Vagina (tissue), 2 donors: ENCODE results near the gene RRH.
"Not testable (repeated sequence)": the region's sequence is repeated elsewhere in the genome, so short reads cannot be mapped to it uniquely, and the experiment has no call there.

Experiments
- POLR2A ChIP-seq, 2 donors: fragments of 450-650 bp; IDR thresholded peaks; one replicate each; pipeline ENCODE4 v1.6.1; 2017; ENCODE audit warnings: antibody characterized with exemption in 2 of 2, mild to moderate bottlenecking in 2 of 2, moderate library complexity in 2 of 2
- TF ChIP-seq, protein P1 (sequence below), 3 experiments: fragments of 450-650 bp in 2 of 3; fragments of 200-600 bp in 1 of 3; sonication (generic) in 1 of 3; IDR thresholded peaks; one replicate each; pipeline ENCODE4 v1.5.1; 2017 to 2019; ENCODE audit warnings: antibody characterized with exemption in 3 of 3, mild to moderate bottlenecking in 2 of 3, moderate library complexity in 2 of 3

- TF ChIP-seq, protein P1, sequence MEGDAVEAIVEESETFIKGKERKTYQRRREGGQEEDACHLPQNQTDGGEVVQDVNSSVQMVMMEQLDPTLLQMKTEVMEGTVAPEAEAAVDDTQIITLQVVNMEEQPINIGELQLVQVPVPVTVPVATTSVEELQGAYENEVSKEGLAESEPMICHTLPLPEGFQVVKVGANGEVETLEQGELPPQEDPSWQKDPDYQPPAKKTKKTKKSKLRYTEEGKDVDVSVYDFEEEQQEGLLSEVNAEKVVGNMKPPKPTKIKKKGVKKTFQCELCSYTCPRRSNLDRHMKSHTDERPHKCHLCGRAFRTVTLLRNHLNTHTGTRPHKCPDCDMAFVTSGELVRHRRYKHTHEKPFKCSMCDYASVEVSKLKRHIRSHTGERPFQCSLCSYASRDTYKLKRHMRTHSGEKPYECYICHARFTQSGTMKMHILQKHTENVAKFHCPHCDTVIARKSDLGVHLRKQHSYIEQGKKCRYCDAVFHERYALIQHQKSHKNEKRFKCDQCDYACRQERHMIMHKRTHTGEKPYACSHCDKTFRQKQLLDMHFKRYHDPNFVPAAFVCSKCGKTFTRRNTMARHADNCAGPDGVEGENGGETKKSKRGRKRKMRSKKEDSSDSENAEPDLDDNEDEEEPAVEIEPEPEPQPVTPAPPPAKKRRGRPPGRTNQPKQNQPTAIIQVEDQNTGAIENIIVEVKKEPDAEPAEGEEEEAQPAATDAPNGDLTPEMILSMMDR (IDR thresholded peaks at IDR 0.05), result not testable (repeated sequence)
- TF ChIP-seq POLR2A (IDR thresholded peaks at IDR 0.05), result not testable (repeated sequence)
These were observed 47.8 kb downstream of the RRH start for GRCh38 chr4:109875553-109875952.
